ENCODE data around the gene WDR74. TPM values are rescaled to one million over a fixed set of nuclear protein-coding genes. Genes with fewer than 3 reads are reported as not detected.
A peak's percentile ranks its signal among the peaks of the same experiment; 100 is the strongest.

WDR74 gene
- total and polyA plus RNA-seq, 9 of the 15 experiments (the other 6 are each of a cell fraction or from before 2014, with no cell fraction given) = 32.7 to 210 (median 114) TPM

DNA sequence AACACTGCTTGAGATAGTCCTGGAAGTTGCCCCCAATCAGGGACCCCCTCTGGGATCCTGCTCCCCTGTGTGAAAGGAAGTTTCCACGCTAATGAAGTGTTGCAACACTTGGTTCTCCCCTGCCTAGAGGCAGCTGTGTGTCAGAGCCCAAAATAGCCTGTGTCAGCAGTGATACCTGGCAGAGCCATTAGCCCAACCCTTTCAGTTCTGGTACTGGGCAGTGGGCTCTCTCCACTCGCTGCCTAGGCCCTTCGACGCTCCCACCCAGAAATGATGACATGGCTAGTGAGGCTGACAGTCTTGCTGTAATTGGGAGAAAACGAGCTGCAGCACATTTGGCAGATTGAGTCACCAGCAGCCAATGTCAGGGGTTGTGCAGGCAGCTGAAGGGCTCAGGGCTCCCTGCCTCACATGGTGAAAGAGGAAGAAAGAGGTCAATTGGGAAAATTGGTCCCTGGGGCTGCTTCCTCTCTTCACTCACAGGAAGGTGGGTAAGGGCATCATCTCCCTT, 32.7 kb downstream of the WDR74 start:
- WGBS (ENCODE audit: insufficient coverage, low coverage, missing lambda C conversion rate) = 32% methylated on average over 5 of the region's 5 CpGs
- peak overlapping the region; percentile 70 to 90; a peak in 3 of 4 replicates for H3K9ac ChIP-seq (ENCODE audit: insufficient read depth in 1 of 2, low read depth in 2 of 2, low read length in 2 of 2)
- CTCF ChIA-PET (ENCODE audit: low intra/inter-chr PET ratio) = no interaction called here
- H3K27ac ChIP-seq (ENCODE audit: extremely low read depth, low read depth, low read length) = peak overlapping the region; percentile 72; the same call in 2 of the 3 replicates
- POLR2A ChIA-PET = interaction anchor here (0.6 to 3.5 kb wide), 19 partner anchors 10 to 74 kb away, joined by 3 to 40 read pairs (median 6); partner anchors contain the start of genes SLC3A2, STX5, WDR74 and ZBTB3
- no peaks in the 10 kb centered on the region for H3K27me3 ChIP-seq (ENCODE audit: control insufficient read depth in 2 of 2, insufficient read depth in 2 of 2, low read length in 2 of 2)
- peak overlapping the region; percentile 94 for H3K4me3 ChIP-seq
- H4K20me1 ChIP-seq (replicated peaks; ENCODE audit: control insufficient read depth, insufficient read depth, low read length) = peaks cover 9% of the 10 kb centered on the region; the same call in 1 of the 2 replicates
- FAIRE-seq = no peak
- peak; percentile 6; the same call in 1 of the 3 replicates for ATAC-seq
- H3K9me3 ChIP-seq (replicated peaks; ENCODE audit: control insufficient read depth, insufficient read depth, low read depth, low read length) = no peaks in the 10 kb centered on the region
- H3K4me1 ChIP-seq (replicated peaks in 1 of 2; ENCODE audit: control insufficient read depth in 2 of 2, insufficient read depth in 2 of 2, low read length in 2 of 2) = peaks cover 11 to 19% of the 10 kb centered on the region in 2 experiments; a peak in 4 of 5 replicates
- H3K9me1 ChIP-seq (ENCODE audit: control insufficient read depth, insufficient read depth, low read length) = no peaks in the 10 kb centered on the region
- intact Hi-C loops (cut with micrococcal nuclease) (loop anchor here (5.0 kb wide), 1 partner anchor 56 kb away; no protein-coding TSS in a partner anchor), in situ Hi-C loops (cut with MboI) (no loop called here)
- H3K4me2 ChIP-seq (ENCODE audit: insufficient read depth, low read length) = peak overlapping the region; percentile 97
- H3K36me3 ChIP-seq (ENCODE audit: control insufficient read depth, insufficient read depth, low read length) = peaks cover 26% of the 10 kb centered on the region
- BruUV-seq (replicated peaks) = no TSS peak
- peak overlapping the region; percentile 79; the same call in 1 of the 2 replicates for H2AFZ ChIP-seq (ENCODE audit: low read depth, low read length)
- DNase-seq (ENCODE audit: extremely low read depth in 1 of 4, low spot score in 3 of 4) = peak in 2 of 4 experiments; percentile 7 to 31
- peaks cover 28% of the 10 kb centered on the region for H3K79me2 ChIP-seq (ENCODE audit: control insufficient read depth, insufficient read depth, low read length)
- TF ChIP-seq CEBPB (tag; IDR thresholded peaks at IDR 0.05) = peak; percentile 90
- peak; percentile 53; the same call in 1 of the 2 replicates for TF ChIP-seq C11orf30 (IDR thresholded peaks at IDR 0.05; ENCODE audit: low read depth)
- TF ChIP-seq ZNF668 (CRISPR knock-in tag; IDR thresholded peaks at IDR 0.05) = no peak
- no peak for TF ChIP-seq NFIX (CRISPR knock-in tag; IDR thresholded peaks at IDR 0.05; ENCODE audit: low read depth)
- TF ChIP-seq, protein P1, sequence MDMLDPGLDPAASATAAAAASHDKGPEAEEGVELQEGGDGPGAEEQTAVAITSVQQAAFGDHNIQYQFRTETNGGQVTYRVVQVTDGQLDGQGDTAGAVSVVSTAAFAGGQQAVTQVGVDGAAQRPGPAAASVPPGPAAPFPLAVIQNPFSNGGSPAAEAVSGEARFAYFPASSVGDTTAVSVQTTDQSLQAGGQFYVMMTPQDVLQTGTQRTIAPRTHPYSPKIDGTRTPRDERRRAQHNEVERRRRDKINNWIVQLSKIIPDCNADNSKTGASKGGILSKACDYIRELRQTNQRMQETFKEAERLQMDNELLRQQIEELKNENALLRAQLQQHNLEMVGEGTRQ (CRISPR knock-in tag; IDR thresholded peaks at IDR 0.05) = no peak
- TF ChIP-seq MCM7 (IDR thresholded peaks at IDR 0.05) = no peak
- TF ChIP-seq, protein P2, sequence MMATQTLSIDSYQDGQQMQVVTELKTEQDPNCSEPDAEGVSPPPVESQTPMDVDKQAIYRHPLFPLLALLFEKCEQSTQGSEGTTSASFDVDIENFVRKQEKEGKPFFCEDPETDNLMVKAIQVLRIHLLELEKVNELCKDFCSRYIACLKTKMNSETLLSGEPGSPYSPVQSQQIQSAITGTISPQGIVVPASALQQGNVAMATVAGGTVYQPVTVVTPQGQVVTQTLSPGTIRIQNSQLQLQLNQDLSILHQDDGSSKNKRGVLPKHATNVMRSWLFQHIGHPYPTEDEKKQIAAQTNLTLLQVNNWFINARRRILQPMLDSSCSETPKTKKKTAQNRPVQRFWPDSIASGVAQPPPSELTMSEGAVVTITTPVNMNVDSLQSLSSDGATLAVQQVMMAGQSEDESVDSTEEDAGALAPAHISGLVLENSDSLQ (IDR thresholded peaks at IDR 0.05) = no peak
- no peak for TF ChIP-seq ZC3H8 (IDR thresholded peaks at IDR 0.05)
- TF ChIP-seq TAF9B (IDR thresholded peaks at IDR 0.05; ENCODE audit: partially characterized antibody) = no peak
- TF ChIP-seq PURB (CRISPR knock-in tag; IDR thresholded peaks at IDR 0.05; ENCODE audit: low read depth) = no peak
- TF ChIP-seq ZKSCAN8 (CRISPR knock-in tag; IDR thresholded peaks at IDR 0.05) = no peak
- no peak for TF ChIP-seq RBM34 (IDR thresholded peaks at IDR 0.05; ENCODE audit: borderline replicate concordance, insufficient read depth, low read length)
- TF ChIP-seq ZNF121 (CRISPR knock-in tag; conservative IDR thresholded peaks at IDR 0.05) = no peak
- no peak for TF ChIP-seq DACH1 (IDR thresholded peaks at IDR 0.05; ENCODE audit: partially characterized antibody)
- TF ChIP-seq, protein P3, sequence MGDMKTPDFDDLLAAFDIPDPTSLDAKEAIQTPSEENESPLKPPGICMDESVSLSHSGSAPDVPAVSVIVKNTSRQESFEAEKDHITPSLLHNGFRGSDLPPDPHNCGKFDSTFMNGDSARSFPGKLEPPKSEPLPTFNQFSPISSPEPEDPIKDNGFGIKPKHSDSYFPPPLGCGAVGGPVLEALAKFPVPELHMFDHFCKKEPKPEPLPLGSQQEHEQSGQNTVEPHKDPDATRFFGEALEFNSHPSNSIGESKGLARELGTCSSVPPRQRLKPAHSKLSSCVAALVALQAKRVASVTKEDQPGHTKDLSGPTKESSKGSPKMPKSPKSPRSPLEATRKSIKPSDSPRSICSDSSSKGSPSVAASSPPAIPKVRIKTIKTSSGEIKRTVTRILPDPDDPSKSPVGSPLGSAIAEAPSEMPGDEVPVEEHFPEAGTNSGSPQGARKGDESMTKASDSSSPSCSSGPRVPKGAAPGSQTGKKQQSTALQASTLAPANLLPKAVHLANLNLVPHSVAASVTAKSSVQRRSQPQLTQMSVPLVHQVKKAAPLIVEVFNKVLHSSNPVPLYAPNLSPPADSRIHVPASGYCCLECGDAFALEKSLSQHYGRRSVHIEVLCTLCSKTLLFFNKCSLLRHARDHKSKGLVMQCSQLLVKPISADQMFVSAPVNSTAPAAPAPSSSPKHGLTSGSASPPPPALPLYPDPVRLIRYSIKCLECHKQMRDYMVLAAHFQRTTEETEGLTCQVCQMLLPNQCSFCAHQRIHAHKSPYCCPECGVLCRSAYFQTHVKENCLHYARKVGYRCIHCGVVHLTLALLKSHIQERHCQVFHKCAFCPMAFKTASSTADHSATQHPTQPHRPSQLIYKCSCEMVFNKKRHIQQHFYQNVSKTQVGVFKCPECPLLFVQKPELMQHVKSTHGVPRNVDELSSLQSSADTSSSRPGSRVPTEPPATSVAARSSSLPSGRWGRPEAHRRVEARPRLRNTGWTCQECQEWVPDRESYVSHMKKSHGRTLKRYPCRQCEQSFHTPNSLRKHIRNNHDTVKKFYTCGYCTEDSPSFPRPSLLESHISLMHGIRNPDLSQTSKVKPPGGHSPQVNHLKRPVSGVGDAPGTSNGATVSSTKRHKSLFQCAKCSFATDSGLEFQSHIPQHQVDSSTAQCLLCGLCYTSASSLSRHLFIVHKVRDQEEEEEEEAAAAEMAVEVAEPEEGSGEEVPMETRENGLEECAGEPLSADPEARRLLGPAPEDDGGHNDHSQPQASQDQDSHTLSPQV (IDR thresholded peaks at IDR 0.05) = no peak
- TF ChIP-seq HEY1 (CRISPR knock-in tag; IDR thresholded peaks at IDR 0.05; ENCODE audit: borderline replicate concordance) = no peak

Measured in K562 (cell line).